Hepatocyte (in vitro differentiated cells): Measurements from ENCODE around the gene CAPN2.
"Not testable (repeated sequence)": the region's sequence is repeated elsewhere in the genome, so short reads cannot be mapped to it uniquely, and the experiment has no call there.

Source experiments
- EZH2 ChIP-seq: fragments of 200-600 bp; sonication (generic); IDR thresholded peaks from 2 replicates; pipeline ENCODE4 v1.6.1; 2016; ENCODE audit warnings: antibody characterized with exemption, mild to moderate bottlenecking, borderline replicate concordance
- EZH2phosphoT487 ChIP-seq: fragments of 200-600 bp; sonication (generic); IDR thresholded peaks from one replicate; pipeline ENCODE4 v1.6.1; 2018; ENCODE audit warnings: antibody characterized with exemption, mild to moderate bottlenecking, low read depth, moderate library complexity; ENCODE audit not compliant: unreplicated experiment, severe bottlenecking
- TF ChIP-seq, protein P1 (sequence below): fragments of 200-600 bp; sonication (generic); IDR thresholded peaks from 2 replicates; pipeline ENCODE4 v1.5.1; 2016; ENCODE audit warnings: antibody characterized with exemption, mild to moderate bottlenecking; ENCODE audit not compliant: poor library complexity

DNA sequence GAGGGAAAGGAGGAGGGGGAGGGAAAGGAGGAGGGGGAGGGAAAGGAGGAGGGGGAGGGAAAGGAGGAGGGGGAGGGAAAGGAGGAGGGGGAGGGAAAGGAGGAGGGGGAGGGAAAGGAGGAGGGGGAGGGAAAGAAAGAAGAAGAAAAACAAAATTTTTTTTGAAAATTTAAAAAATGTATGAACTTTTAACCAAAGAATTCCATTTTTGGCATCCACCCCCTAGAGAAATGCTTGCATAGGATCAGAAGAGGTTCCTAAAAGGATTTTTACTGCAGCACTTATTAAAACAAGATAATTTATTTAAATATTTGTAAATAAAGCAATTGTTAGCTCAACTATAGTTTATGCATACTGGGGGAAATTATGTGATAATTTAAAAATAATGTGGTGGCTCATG, 104.9 kb downstream of the CAPN2 start:
- TF ChIP-seq, protein P1, sequence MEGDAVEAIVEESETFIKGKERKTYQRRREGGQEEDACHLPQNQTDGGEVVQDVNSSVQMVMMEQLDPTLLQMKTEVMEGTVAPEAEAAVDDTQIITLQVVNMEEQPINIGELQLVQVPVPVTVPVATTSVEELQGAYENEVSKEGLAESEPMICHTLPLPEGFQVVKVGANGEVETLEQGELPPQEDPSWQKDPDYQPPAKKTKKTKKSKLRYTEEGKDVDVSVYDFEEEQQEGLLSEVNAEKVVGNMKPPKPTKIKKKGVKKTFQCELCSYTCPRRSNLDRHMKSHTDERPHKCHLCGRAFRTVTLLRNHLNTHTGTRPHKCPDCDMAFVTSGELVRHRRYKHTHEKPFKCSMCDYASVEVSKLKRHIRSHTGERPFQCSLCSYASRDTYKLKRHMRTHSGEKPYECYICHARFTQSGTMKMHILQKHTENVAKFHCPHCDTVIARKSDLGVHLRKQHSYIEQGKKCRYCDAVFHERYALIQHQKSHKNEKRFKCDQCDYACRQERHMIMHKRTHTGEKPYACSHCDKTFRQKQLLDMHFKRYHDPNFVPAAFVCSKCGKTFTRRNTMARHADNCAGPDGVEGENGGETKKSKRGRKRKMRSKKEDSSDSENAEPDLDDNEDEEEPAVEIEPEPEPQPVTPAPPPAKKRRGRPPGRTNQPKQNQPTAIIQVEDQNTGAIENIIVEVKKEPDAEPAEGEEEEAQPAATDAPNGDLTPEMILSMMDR, result not testable (repeated sequence)
- not testable (repeated sequence) for TF ChIP-seq EZH2phosphoT487, EZH2
